GM11168 (cell line): Measurements from ENCODE around the gene CCDC61.

Experiments used
- in situ Hi-C: fragments of 300-500 bp; cut with MboI; formaldehyde crosslinking; loops from one replicate; pipeline ENCODE4 v1.12.0; 2022; ENCODE audit warnings: low sequenced_read_pairs; ENCODE audit not compliant: unreplicated experiment

Gene CCDC61

DNA sequence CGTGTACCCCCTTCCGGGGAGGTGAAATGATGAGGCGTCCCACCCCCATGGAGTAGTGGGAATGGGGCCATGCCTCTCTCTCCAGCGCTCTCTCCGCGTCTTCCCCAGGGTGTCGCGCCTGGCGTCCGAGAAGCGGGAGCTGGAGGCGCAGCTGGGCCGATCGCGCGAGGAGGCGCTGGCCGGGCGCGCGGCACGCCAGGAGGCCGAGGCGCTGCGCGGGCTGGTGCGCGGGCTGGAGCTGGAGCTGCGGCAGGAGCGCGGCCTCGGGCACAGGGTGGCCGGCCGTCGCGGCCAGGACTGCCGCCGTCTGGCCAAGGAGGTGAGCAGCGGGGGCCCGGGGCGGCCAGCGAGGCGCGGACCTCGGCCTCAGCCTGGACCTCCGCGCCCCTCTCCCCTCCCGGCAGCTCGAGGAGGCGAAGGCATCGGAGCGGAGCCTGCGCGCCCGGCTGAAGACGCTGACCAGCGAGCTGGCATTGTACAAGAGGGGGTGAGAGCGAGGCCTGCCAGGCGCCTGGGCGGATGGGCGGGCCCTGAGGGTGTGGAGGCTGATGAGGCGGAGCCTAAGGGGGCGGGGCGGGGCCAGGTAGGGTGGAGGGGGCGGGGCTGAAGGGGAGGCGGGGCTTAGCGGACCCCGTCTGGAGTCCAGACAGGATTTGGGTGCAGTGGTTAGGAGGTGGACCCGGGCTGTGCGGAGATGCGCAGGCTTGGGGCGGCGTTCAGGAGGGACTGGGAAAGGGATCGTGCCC lies 19.8 kb downstream of the CCDC61 start:
- in situ Hi-C loops: no loop called here

DNA sequence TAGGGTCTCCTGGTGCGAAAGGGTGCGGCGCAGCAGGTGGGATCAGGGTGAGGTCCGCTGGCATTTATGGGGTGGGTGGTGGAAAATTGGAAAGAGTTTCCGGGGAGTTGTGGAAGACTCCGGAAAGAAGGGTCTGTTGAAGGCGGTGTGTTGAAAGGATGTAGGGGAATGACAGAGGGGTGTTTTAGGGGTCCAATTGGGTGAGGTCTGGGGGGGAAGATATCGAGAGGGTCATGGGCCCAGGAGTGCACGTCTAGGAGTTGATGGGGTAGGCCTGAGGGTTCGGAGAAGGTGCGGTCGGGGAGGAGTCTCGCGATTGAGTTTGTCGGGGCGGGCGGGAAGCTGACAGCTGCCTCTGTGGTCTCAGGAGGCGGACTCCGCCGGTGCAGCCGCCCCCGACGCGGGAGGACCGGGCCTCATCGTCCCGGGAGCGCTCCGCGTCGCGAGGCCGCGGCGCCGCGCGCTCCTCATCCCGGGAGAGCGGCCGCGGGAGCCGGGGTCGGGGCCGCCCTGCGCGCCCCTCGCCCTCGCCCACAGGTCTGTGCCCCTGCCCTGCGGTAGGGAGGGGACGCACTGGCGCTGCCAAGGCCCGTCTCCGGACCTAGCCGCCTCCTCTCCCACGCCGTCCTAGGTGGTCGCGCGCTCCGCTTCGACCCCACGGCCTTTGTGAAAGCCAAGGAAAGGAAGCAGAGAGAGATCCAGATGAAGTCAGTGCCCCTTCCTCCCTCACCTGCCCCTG lies 20.6 kb downstream of the CCDC61 start:
- in situ Hi-C loops: no loop called here

DNA sequence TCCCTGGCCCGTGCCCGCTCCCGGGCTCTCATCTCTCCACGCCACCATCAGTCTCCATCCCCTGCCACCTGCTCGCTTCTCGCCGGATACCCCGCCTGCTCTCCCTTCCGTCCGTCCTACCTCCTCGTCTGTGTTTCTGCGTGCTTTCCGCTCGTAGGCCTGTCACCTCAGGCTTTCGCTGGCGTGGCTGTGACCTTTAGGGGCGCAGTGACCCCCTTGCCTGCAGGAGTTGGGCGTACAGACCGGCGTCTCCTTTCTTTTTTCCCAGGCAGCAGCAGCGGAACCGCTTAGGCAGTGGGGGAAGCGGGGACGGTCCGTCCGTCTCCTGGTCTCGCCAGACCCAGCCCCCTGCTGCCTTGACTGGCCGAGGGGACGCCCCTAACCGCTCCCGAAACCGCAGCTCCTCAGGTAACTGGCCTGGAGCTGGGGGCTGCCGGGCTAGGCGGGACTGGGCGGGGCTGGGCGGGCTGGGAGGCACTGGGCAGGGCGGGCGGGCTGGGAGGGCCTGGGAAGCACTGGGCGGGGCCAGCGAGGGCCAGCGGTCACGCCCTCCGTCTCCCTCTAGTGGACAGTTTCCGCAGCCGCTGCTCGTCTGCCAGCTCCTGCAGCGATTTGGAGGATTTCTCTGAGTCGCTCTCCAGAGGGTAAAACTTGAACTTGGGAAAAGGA lies 21.3 kb downstream of the CCDC61 start:
- in situ Hi-C loops: no loop called here

DNA sequence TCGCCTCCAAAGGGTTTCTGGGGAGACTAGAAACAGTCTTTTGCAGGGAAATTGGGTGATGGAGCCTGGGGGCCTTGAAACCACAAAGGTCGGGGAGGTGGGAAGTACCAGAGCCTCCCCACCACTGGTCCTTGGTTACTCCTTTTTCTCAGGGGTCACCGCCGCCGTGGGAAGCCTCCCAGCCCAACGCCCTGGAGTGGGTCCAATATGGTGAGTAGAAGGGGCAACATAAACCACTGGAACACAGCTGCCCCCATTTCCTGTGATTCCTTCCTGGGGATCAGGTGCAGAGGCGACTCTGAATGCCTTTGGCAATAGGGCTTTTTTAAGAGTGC lies 21.8 kb downstream of the CCDC61 start:
- in situ Hi-C loops: no loop called here

DNA sequence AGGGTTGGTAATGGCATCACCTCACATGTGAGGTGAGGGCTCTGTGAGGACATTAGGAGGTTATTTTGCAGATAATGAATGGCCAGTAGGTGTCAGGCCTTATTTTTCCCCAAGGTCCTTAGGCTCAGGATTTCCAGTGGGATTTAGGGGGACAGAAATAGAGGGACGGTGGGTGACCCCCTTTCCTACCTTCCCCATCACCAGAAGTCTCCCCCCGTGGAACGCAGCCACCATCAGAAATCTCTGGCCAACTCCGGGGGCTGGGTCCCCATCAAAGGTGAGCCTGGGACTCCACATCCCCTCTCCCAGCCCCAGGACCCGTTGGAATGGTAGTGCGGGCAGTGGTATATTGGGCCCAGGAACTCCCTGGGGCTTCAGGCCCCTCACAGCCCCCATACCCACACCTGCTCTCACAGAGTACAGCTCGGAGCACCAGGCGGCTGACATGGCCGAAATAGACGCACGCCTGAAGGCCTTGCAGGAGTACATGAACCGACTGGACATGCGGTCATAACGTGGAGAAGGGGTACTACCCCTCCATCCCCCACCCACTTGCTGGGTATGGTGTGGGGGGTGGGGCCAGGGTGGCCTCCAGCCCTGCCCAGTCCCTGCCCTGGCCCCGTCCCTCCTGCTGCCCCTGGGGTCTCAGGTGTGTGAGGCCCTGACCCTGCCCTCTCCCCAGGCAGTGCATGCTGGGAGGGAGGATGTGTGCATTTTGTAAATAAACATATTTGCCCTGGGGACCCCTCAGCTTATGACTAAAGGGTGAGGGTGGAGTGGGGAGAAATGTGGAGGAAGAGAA lies 22.8 kb downstream of the CCDC61 start:
- in situ Hi-C loops: no loop called here

DNA sequence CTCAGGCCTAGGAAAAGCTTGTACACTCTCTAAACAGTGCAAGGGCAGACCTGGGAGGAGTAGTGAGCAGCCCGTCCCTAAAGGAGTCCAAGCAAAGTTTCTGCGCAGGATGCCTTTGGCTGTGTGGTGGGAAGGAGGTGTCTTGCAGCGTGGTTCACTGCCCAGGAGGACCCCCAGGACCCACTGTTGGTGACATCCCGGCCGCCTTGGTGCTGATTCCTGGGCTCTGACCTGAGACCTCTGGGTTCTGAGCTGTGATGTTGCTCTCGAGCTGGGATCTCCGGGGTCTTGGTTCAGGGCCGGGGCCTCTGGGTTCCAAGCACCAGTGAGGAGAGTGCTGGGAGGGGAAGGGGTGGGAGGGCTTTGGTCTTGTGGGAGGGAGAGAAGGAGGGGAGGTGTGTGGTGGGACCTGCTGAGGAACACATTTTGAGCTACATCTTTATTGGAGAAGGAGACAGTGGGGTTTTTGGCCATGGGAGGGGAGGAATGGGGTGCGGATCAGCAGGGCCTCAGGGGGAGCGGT lies 23.5 kb downstream of the CCDC61 start:
- in situ Hi-C loops: no loop called here

DNA sequence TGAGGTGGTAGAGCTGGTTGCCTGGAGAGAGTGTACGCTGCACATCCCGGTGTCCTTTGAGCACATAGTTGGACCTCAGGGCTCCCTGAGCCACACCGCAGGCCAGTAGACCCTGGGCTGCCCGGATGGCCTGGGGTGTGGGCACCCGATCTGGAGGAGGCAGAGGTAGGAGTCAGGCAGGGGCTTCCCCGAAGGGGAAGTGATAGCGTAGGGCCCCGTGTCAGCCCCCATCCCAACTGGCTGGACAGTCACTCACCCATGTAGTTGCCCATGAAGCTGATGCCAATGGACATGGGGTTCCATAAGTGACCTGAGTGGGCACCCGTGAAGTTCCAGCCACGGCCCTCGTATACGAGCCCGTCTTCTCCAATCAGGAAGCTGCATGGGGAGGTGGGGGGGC lies 24.0 kb downstream of the CCDC61 start:
- in situ Hi-C loops: no loop called here

DNA sequence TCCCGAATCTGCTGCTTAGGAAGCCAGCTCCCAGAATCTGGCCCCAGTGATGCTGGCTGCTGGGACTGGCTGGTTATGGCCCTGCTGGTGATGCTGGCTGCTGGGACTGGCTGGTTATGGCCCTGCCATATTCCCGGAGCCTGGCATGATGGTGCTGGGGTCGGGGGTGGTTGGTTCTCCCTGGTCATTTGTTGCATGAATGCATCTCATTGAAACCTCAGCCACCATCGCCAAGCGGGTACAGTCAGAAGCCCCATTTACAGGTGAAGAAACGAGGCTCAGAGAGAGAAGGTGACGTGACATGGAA lies 25.5 kb downstream of the CCDC61 start:
- in situ Hi-C loops: no loop called here

DNA sequence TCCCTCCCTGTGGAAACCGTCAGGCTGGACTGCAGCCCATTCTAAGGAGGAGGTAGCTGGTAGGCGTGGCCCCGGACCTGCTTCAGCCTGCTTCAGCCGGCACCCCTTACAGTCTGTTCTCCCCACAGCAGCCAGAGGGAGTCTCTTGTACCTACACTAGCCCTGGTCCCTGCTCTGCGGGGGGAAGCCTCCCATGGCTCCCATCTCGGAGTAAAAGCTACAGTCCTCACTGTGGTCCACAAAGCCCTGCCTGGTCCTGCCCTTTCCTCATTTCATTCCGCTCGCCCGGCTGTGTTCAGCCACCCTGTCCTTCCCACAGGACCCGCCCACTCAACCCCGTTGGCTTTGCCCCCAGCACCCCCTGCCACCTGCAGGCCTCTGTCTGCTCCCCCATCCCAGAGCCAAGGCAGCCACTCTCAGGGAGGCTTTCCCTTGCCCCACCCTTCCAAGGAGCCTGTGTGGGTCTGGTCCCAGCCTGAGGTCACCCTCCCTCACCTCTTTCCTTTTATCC lies 26.3 kb downstream of the CCDC61 start:
- in situ Hi-C loops: no loop called here

DNA sequence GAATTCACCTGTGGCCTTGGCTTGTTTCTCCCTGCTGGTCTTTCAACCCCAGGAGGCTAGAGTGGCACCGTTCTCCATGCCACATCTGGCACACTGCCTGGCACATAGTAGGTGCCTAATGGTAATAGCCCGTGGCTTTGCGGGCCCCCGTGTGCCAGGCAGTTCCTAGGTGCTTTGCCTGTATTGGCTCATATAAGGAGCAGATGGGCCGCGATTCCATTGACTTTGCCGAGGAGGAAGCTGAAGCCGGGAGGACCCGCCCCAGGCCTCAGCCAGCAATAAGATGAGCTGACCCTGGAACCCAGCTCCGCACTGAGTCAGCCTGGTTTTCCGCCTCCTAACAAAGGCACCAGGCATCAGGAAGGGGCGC lies 26.8 kb downstream of the CCDC61 start:
- in situ Hi-C loops: no loop called here

DNA sequence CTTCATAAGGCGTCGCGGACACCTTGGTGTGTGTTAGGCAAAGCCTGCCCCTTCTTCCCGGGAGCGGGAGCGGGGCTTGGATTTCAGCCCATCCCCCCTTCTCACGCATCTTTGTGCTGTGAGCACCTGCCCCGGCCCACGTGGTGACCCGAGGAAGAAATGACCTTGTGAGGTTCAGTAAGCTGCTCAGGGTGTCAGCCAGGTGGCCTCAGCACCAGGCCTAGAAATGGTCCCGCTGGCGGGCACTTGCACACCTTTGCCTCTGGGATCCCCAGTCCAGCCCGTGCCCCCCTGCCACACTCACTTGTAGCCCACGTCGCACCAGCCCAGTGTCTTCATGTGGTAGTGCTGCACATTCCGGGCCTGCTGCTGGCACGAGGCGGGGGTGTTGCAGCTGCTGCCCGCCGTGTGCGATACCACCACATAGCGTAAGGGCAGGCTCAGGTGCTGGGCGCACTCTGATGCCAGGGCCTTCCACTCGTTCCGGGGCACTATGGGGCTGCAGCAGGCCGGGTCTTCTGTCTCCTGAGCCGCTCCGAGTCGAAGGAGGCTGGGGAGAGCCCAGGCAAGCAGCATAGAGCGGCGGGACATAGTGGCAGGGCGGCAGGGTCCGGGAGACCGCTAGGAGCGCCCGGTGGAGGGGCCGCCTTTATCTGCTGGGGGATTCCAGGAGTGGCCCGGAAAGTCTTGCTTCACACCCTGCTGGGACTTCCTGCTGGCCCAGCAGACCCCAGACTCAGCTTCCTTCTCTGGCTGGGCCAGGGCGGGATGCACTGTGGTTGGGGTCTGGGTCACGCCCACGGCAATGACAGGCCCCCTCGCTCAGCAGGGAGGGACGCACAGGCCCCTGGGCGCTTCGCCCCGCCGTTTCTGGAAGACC lies 27.4 kb downstream of the CCDC61 start, which contains the start of gene PGLYRP1:
TSS of gene PGLYRP1 (minus strand) at position 623 of the 880 bp plus-strand sequence. CDS start at position 591, 32 bp downstream.
- in situ Hi-C loops: no loop called here

DNA sequence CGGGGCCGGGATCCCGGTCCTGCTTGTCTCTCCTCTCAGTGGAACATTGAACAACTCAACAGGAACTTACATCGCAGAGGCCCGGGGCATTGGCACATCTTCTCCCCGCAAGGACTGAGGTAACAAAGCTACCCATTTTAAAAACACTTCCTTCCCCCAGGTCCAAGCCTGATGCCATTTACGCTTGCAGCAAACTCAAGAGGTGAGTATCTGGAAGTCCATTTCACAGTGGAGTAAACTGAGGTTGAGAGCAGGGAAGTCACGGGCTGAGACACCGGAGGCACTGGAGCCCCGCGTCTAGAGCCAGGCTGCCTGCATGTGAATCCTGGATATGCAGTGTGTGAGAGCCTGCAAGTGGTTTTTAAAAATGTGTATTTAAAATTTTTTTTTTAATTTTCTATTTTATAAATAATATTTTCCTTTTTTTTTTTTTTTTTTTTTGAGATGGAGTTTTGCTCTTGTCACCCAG lies 28.1 kb downstream of the CCDC61 start:
- in situ Hi-C loops: no loop called here

DNA sequence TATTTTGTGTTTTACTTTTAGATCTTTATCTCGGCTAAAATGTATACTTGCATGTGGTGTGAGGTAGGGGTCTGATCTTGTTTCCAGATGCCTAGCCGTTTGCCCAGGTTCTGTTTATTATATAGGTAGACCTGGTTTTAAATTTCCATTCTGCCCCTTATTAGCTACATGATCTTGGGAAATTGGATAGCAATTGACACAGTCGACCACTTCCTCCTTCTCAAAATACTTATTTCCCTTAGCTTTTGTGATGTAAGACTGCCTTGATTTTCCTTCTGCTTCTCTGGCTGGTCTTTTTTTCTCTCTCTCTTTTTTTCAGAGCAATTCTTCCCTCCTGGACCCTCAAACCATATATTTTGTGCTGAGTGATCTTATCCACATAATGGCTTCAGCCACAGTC lies 30.6 kb downstream of the CCDC61 start:
- in situ Hi-C loops: loop anchor here (5.0 kb wide), 1 partner anchor 236 kb away; no protein-coding TSS in a partner anchor

DNA sequence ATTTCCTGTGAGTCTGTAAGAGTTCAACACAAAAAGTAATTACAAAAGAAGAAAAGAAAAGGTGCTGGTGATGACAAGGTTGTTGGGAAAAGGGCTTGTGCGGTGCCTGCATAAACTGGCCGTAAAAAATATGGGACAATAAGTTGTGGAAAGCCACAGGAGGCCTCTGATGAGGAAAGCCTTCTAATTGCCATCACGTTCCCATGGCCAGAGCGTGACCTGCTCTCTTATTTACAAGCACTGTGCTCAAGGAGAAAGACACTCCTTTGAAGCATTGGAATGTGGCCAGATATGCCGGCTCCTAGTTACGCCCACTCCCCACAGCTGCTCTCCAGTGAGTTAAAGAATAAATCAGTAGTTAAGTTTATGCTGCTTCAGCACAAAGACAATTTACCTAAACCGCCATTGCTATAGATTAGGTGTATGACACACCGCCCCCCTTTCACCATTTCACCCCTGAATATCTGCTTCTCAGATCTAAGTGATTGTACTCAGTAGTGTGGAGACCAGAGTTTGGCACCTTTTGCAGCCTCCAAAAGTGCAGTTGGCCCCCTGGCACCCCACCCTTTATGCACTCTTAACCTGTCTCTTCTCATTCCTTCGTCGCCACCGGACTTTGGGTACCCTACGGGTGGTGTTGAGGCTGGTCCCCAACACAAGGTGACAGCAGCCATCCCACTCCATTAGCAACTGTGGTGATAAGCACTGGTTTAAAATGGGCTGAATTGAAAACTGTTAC lies 35.7 kb downstream of the CCDC61 start:
- in situ Hi-C loops: no loop called here

DNA sequence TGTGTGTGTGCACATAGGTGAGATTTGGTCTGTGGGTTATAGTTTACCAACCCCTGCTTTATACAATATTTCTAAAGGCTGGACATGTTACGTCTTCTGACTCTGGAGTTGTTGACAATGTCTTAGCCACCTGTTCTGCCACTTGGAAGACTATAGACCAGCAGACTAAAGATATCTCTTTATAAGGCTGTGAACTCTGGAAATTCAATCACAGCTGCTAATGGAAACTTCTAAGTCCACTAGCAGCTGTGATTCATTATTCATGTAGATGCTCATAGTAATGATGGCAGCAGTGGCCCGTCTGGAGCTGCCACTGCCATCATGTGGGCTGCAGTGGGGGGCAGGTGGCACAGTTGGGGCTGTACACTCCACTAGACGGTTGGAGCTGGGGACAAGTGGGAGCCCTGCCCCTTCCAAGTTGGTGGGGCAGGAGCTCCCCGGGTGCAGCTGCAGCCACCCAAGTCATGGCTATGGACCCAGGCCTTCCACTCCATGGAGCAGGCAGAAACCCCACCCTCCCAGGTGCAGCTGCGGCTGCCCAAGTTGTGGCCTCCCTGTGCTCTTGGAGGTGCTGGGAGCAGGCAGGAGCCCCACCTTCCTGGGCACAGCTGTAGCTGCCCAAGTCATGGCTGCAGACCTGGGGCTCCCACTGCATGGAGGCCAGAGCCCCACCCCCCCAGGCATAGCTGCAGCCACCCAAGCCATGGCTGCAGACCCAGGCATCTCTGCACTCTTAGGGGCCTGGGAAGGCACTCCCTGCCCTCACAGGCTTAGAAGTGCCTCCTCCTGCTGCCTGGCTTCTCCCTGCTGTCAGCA lies 36.7 kb downstream of the CCDC61 start:
- in situ Hi-C loops: no loop called here

DNA sequence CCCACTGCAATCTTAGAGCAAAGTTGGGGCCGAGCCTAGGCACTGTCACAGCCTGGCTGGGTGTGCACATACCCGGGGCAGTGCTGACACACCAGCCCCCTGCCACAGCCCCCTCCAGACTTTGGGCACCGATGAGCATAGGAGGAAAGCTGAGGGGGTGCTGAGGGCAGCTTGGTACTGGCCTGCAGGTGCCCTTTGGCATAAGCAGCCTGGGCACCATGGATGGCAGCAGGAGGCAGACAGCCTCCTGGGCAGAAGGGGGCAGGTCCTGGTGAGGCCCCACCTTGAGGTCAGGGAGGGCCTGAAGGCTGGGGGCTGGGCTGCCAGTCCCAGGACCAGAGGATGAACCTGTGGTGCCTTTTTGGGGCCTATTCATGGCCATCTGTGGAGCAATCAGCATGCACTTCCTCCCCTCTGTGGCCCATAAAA lies 37.3 kb downstream of the CCDC61 start:
- in situ Hi-C loops: no loop called here

DNA sequence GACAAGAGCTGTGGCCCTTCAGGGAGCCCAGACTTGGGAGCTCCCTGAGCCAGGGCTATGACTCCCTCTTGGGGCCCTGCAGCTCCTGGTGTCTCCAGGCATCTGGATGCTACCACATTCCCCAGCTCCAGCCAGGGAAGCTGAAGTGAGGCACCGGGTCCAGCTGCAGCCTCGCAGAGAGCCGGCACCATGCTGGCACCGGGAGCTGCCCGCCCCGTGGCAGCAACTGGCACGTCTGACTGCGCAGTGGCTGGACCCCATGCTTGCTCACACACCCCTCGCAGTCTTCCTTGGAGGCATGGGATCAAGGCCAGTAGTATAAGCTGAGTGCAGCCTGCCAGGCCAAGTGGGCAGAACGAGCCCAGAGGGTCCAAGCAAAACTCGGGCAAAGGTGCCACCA lies 38.1 kb downstream of the CCDC61 start:
- in situ Hi-C loops: no loop called here

DNA sequence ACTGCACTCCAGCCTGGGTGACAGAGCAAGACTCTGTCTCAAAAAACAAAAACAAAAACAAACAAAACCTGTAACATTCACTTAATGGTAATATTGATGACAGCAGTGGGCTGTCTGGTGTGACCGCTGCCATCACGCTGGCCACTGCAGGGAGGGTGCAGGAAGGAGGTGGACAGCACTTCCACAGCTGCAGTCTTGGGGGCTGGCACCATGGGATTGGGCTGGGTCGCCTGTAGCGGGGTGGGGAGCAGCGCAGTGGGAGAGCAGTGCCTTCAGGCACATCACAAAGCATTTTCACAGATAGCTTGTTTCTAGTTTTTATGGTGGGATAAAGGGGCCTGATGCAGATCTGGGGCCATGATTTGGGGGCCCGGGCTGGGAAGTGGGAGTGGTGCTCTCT lies 40.3 kb downstream of the CCDC61 start:
- in situ Hi-C loops: no loop called here
